ENCODE results near the gene HERPUD2.
"Not testable (repeated sequence)": the region's sequence is repeated elsewhere in the genome, so short reads cannot be mapped to it uniquely, and the experiment has no call there.

Gene HERPUD2

GRCh38 chr7:35676211-35676610 lies 18.7 kb downstream of the HERPUD2 start:
- no peak for DNase-seq

GRCh38 chr7:35670856-35671569 lies 23.9 kb downstream of the HERPUD2 start:
- no peak for DNase-seq

- DNase-seq, result not testable (repeated sequence)
These were observed 34.5 kb downstream of the HERPUD2 start for GRCh38 chr7:35660411-35660810.

GRCh38 chr7:35658606-35659201 lies 36.2 kb downstream of the HERPUD2 start:
- no peak for DNase-seq

- DNase-seq, result no peak
These were observed 37.8 kb downstream of the HERPUD2 start for GRCh38 chr7:35657125-35657524.

- DNase-seq, result not testable (repeated sequence)
These were observed 40.4 kb downstream of the HERPUD2 start for GRCh38 chr7:35654558-35654957.

- DNase-seq, result no peak
These were observed 42.8 kb downstream of the HERPUD2 start for GRCh38 chr7:35652124-35652523.

GRCh38 chr7:35650751-35651150 lies 44.2 kb downstream of the HERPUD2 start:
- DNase-seq, result no peak

- no peak for DNase-seq
These were observed 45.2 kb downstream of the HERPUD2 start for GRCh38 chr7:35649711-35650110.

GRCh38 chr7:35648367-35648766 lies 46.6 kb downstream of the HERPUD2 start:
- DNase-seq, result no peak

GRCh38 chr7:35647171-35647574 lies 47.8 kb downstream of the HERPUD2 start:
- DNase-seq, result no peak

- no peak for DNase-seq
These were observed 48.5 kb downstream of the HERPUD2 start for GRCh38 chr7:35646289-35647023.

GRCh38 chr7:35645691-35646090 lies 49.2 kb downstream of the HERPUD2 start:
- no peak for DNase-seq

GRCh38 chr7:35630024-35630972 lies 64.6 kb downstream of the HERPUD2 start:
- no peak for DNase-seq

GRCh38 chr7:35624299-35625186 lies 70.4 kb downstream of the HERPUD2 start:
- DNase-seq, result no peak

- no peak for DNase-seq
These were observed 71.6 kb downstream of the HERPUD2 start for GRCh38 chr7:35623381-35623780.

- DNase-seq, result no peak
These were observed 75.1 kb downstream of the HERPUD2 start for GRCh38 chr7:35619863-35620262.

- no peak for DNase-seq
These were observed 77.9 kb downstream of the HERPUD2 start for GRCh38 chr7:35617041-35617440.

- no peak for DNase-seq
These were observed 81.8 kb downstream of the HERPUD2 start for GRCh38 chr7:35613150-35613549.

- peak; percentile 52 for DNase-seq
These were observed 89.2 kb downstream of the HERPUD2 start for GRCh38 chr7:35605760-35606159.

GRCh38 chr7:35604595-35604994 lies 90.3 kb downstream of the HERPUD2 start:
- no peak for DNase-seq

GRCh38 chr7:35599645-35600044 lies 95.3 kb downstream of the HERPUD2 start:
- DNase-seq, result no peak
